HepG2 (cell line): ENCODE data around the gene ZFP90. TPM values are rescaled to one million over a fixed set of nuclear protein-coding genes. Genes with fewer than 3 reads are reported as not detected.

ENCODE experiments used
- ATAC-seq: fragments of 200-7000 bp; cut with Tn5 transposase; 3 replicates; pipeline ENCODE4 v1.9.1; 2020; ENCODE audit warnings: mild to moderate bottlenecking, moderate library complexity
- BruUV-seq: library from RNA; stranded (reverse); fragments of 400-500 nt; replicated peaks from 2 replicates; lab custom pipeline; 2021; lab: Mats Ljungman, UMichigan
- CTCF ChIA-PET: fragments of 300-600 bp; formaldehyde crosslinking; extraction: SDS; loops from one replicate; lab custom pipeline; 2021; ENCODE audit warnings: low total read pairs, inconsistent platforms, low intra/inter-chr PET ratio; lab: Yijun Ruan, JAX
- POLR2A ChIA-PET: fragments of 350-600 bp; sonication (Branson Sonifier 250); formaldehyde crosslinking; loops from one replicate; lab custom pipeline; 2020; ENCODE audit warnings: antibody characterized with exemption, inconsistent platforms; lab: Yijun Ruan, JAX
- DNase-seq: peaks from one replicate; pipeline ENCODE4 v3.0.0-alpha.2; 2015; ENCODE audit warnings: low spot score
- FAIRE-seq: peaks from 3 replicates; lab custom pipeline; 2011; peaks lifted over from hg19 to GRCh38; lab: Jason Lieb, UNC
- H2AFZ ChIP-seq: one replicate; pipeline ENCODE4 v1.6.1; 2011; ENCODE audit warnings: low read length, inconsistent platforms
- H3K27ac ChIP-seq: fragments of 300-600 bp; 3 replicates; pipeline ENCODE4 v1.8.0; 2011; ENCODE audit warnings: mixed run types, mild to moderate bottlenecking, mixed read lengths, low read length, inconsistent platforms; ENCODE audit not compliant: insufficient read depth; ENCODE audit errors: extremely low read length
- H3K27me3 ChIP-seq, 2 experiments: fragments of 200-600 bp in 1 of 2; 2 replicates in 1 of 2; 3 replicates in 1 of 2; pipeline versions ENCODE4 v1.6.0 to v1.8.0; 2011; ENCODE audit warnings: low read length in 2 of 2, mild to moderate bottlenecking in 2 of 2, moderate library complexity in 2 of 2, inconsistent platforms in 1 of 2; ENCODE audit not compliant: insufficient read depth in 2 of 2, control insufficient read depth in 1 of 2
- H3K36me3 ChIP-seq, 2 experiments: fragments of 200-600 bp in 1 of 2; replicated peaks in 1 of 2; 2 replicates in 1 of 2; 3 replicates in 1 of 2; pipeline versions ENCODE4 v1.5.1 to v1.8.0; 2011; ENCODE audit warnings: low read length in 2 of 2, inconsistent platforms in 1 of 2; ENCODE audit not compliant: insufficient read depth in 2 of 2, control insufficient read depth in 1 of 2
- H3K4me1 ChIP-seq: 2 replicates; pipeline ENCODE4 v1.5.1; 2012; ENCODE audit warnings: low read length, inconsistent platforms; ENCODE audit not compliant: insufficient read depth
- H3K4me2 ChIP-seq: 2 replicates; pipeline ENCODE4 v1.6.0; 2011; ENCODE audit warnings: low read depth, low read length, inconsistent platforms
- H3K4me3 ChIP-seq, 3 experiments: fragments of 200-600 bp in 1 of 3; sonication (generic), shearing (Covaris generic) in 1 of 3; replicated peaks in 1 of 3; 2 replicates each; pipeline ENCODE4 v1.5.1; 2011 to 2016; ENCODE audit warnings: low read length in 3 of 3, inconsistent platforms in 2 of 3, low read depth in 2 of 3, mild to moderate bottlenecking in 2 of 3, control low read depth in 1 of 3, mixed read lengths in 1 of 3; ENCODE audit not compliant: insufficient read depth in 1 of 3
- H3K79me2 ChIP-seq: one replicate; pipeline ENCODE4 v1.6.1; 2011; ENCODE audit warnings: low read length, inconsistent platforms; ENCODE audit not compliant: insufficient read depth
- H3K9ac ChIP-seq: 2 replicates; pipeline ENCODE4 v1.6.0; 2011; ENCODE audit warnings: mild to moderate bottlenecking, low read depth, low read length, inconsistent platforms; ENCODE audit not compliant: insufficient read depth
- H3K9me3 ChIP-seq: 2 replicates; pipeline ENCODE4 v1.5.1; 2012; ENCODE audit warnings: mild to moderate bottlenecking, low read length
- H4K20me1 ChIP-seq: 2 replicates; pipeline ENCODE4 v1.6.0; 2011; ENCODE audit warnings: inconsistent platforms, mild to moderate bottlenecking, low read length, moderate library complexity; ENCODE audit not compliant: insufficient read depth
- CHD4 ChIP-seq: fragments of 200-600 bp; sonication (generic); IDR thresholded peaks from 2 replicates; pipeline ENCODE4 v1.7.0; 2017; ENCODE audit warnings: mild to moderate bottlenecking, low read length, borderline replicate concordance
- PHF8 ChIP-seq: sonication (generic); formaldehyde crosslinking; IDR thresholded peaks from 2 replicates; pipeline ENCODE4 v1.5.0; 2020; ENCODE audit warnings: missing genetic modification reagents
- SETDB1 ChIP-seq: sonication (generic); formaldehyde crosslinking; IDR thresholded peaks from 2 replicates; pipeline ENCODE4 v1.5.1; 2020; ENCODE audit warnings: missing genetic modification reagents, mild to moderate bottlenecking, borderline replicate concordance
- ZNF263 ChIP-seq: sonication (generic); formaldehyde crosslinking; IDR thresholded peaks from 2 replicates; pipeline ENCODE4 v1.4.0; 2020; ENCODE audit warnings: missing genetic modification reagents
- ZNF274 ChIP-seq: sonication (generic); formaldehyde crosslinking; IDR thresholded peaks from 2 replicates; pipeline ENCODE4 v1.5.1; 2020; ENCODE audit warnings: mild to moderate bottlenecking, missing genetic modification reagents
- ZNF75D ChIP-seq: sonication (generic); formaldehyde crosslinking; IDR thresholded peaks from 2 replicates; pipeline ENCODE4 v1.8.1; 2023; ENCODE audit warnings: missing genetic modification reagents, mild to moderate bottlenecking, borderline replicate concordance
- WGBS: methylation state at CpG from one replicate; pipeline ENCODE4 v1.1.6; 2017; ENCODE audit warnings: low lambda C conversion rate; 5-methylcytosine and 5-hydroxymethylcytosine counted together
- in situ Hi-C: cut with HindIII; loops from 2 replicates; pipeline ENCODE4 v1.10.0; 2017; ENCODE audit warnings: low pct_unique_long_range_greater_than_20kb; ENCODE audit not compliant: extremely low pct_ligation_motif_present
- intact Hi-C: fragments of 100-400 bp; cut with micrococcal nuclease; formaldehyde crosslinking; loops from one replicate; pipeline ENCODE4 v1.10.0; 2022; ENCODE audit not compliant: unreplicated experiment
- polyA plus RNA-seq, 8 experiments: library from polyadenylated mRNA; depleted of rRNA in 3 of 8; stranded (reverse) in 7 of 8; unstranded in 1 of 8; fragments of >200 nt; fragmentation: Illumina TruSeq in 4 of 8; extraction: Trizol in 4 of 8; gene quantifications; 2 replicates each; pipeline versions ENCODE4 v1.2.1 to v1.2.3, GENCODE V29; 2011 to 2016; ENCODE audit warnings: low read depth in 4 of 8, missing spikeins in 1 of 8, mixed read lengths in 1 of 8; ENCODE audit not compliant: insufficient read depth in 1 of 8
- total RNA-seq, 5 experiments: library from RNA; depleted of rRNA; stranded (reverse); fragments of >200 nt; fragmentation: Illumina TruSeq; extraction: Trizol; gene quantifications; 2 replicates each; pipeline ENCODE4 v1.2.3, GENCODE V29; 2016; ENCODE audit warnings: low read depth in 1 of 5
- TF ChIP-seq, protein P1 (sequence below): sonication (generic); formaldehyde crosslinking; IDR thresholded peaks from 2 replicates; pipeline ENCODE4 v1.5.1; 2020; ENCODE audit warnings: mild to moderate bottlenecking, missing genetic modification reagents
- TF ChIP-seq, protein P2 (sequence below): sonication (generic); formaldehyde crosslinking; IDR thresholded peaks from 2 replicates; pipeline ENCODE4 v1.9.0; 2022; ENCODE audit warnings: missing genetic modification reagents, mild to moderate bottlenecking, borderline replicate concordance
- TF ChIP-seq, protein P3 (sequence below): sonication (generic); formaldehyde crosslinking; IDR thresholded peaks from 2 replicates; pipeline ENCODE4 v1.9.0; 2021; ENCODE audit warnings: missing genetic modification reagents, borderline replicate concordance
- TF ChIP-seq, protein P4 (sequence below): sonication (generic); formaldehyde crosslinking; IDR thresholded peaks from 2 replicates; pipeline ENCODE4 v1.4.0; 2020; ENCODE audit warnings: mild to moderate bottlenecking, missing genetic modification reagents
- TF ChIP-seq, protein P5 (sequence below): IDR thresholded peaks from 2 replicates; pipeline ENCODE4 v1.6.1; 2016; ENCODE audit warnings: missing genetic modification reagents, missing compliant biosample characterization

Gene ZFP90
- total and polyA plus RNA-seq, 2 of the 13 experiments (the other 11 are each of a cell fraction or from before 2014, with no cell fraction given): 17.6 to 18.9 TPM

DNA sequence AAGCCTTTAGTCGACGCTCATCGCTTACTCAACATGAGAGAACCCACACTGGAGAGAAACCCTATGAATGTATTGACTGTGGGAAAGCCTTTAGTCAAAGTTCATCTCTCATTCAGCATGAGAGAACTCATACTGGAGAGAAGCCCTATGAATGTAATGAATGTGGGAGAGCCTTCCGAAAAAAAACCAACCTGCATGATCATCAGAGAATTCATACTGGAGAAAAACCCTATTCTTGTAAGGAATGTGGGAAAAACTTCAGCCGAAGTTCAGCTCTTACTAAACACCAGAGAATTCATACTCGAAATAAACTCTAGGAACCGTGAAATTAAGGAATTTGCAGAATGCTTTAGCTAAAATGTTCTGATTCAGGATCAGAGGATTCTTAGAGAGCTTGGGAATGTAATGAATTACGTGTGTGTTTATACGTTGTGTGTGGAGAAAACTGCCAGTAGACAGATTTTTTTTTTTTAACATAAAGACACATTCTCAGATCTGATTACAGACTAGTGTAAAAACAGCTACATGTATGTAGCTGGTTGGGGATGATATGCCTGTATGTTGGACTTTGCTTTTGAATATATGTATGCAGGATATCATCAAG, 25.4 kb downstream of the ZFP90 start:
- no peaks in the 10 kb centered on the region for H3K4me1 ChIP-seq
- H3K4me3 ChIP-seq: no peak overlapping the region
- H2AFZ ChIP-seq: no peak overlapping the region
- ChIA-PET POLR2A (no interaction called here), CTCF (no interaction called here)
- H3K79me2 ChIP-seq: no peaks in the 10 kb centered on the region
- H3K4me2 ChIP-seq: no peak overlapping the region
- no peak for FAIRE-seq
- TF ChIP-seq, protein P1, sequence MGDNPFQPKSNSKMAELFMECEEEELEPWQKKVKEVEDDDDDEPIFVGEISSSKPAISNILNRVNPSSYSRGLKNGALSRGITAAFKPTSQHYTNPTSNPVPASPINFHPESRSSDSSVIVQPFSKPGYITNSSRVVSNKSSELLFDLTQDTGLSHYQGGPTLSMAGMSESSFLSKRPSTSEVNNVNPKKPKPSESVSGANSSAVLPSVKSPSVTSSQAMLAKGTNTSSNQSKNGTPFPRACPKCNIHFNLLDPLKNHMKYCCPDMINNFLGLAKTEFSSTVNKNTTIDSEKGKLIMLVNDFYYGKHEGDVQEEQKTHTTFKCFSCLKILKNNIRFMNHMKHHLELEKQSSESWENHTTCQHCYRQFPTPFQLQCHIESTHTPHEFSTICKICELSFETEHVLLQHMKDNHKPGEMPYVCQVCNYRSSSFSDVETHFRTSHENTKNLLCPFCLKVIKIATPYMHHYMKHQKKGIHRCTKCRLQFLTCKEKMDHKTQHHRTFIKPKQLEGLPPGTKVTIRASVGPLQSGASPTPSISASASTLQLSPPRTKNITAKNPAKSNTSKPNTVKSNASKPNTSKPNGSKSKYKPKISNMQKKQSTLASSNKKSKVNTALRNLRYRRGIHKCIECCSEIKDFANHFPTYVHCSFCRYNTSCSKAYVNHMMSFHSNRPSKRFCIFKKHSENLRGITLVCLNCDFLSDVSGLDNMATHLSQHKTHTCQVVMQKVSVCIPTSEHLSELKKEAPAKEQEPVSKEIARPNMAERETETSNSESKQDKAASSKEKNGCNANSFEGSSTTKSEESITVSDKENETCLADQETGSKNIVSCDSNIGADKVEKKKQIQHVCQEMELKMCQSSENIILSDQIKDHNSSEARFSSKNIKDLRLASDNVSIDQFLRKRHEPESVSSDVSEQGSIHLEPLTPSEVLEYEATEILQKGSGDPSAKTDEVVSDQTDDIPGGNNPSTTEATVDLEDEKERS (CRISPR knock-in tag): peak; percentile 69; the same call in 1 of the 2 replicates
- TF ChIP-seq, protein P2, sequence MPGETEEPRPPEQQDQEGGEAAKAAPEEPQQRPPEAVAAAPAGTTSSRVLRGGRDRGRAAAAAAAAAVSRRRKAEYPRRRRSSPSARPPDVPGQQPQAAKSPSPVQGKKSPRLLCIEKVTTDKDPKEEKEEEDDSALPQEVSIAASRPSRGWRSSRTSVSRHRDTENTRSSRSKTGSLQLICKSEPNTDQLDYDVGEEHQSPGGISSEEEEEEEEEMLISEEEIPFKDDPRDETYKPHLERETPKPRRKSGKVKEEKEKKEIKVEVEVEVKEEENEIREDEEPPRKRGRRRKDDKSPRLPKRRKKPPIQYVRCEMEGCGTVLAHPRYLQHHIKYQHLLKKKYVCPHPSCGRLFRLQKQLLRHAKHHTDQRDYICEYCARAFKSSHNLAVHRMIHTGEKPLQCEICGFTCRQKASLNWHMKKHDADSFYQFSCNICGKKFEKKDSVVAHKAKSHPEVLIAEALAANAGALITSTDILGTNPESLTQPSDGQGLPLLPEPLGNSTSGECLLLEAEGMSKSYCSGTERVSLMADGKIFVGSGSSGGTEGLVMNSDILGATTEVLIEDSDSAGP: no peak
- TF ChIP-seq, protein P3, sequence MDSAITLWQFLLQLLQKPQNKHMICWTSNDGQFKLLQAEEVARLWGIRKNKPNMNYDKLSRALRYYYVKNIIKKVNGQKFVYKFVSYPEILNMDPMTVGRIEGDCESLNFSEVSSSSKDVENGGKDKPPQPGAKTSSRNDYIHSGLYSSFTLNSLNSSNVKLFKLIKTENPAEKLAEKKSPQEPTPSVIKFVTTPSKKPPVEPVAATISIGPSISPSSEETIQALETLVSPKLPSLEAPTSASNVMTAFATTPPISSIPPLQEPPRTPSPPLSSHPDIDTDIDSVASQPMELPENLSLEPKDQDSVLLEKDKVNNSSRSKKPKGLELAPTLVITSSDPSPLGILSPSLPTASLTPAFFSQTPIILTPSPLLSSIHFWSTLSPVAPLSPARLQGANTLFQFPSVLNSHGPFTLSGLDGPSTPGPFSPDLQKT (CRISPR knock-in tag): no peak
- no peak for TF ChIP-seq CHD4
- 0 out of 2 replicates have a peak, but pooled peaks have one; percentile 45 for TF ChIP-seq ZNF75D
- TF ChIP-seq, protein P4, sequence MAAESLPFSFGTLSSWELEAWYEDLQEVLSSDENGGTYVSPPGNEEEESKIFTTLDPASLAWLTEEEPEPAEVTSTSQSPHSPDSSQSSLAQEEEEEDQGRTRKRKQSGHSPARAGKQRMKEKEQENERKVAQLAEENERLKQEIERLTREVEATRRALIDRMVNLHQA (CRISPR knock-in tag): no peak
- TF ChIP-seq SETDB1 (CRISPR knock-in tag): 0 out of 2 replicates have a peak, but pooled peaks have one; percentile 40
- no peak for TF ChIP-seq PHF8
- peak; percentile 96; the same call in 1 of the 2 replicates for TF ChIP-seq ZNF274
- TF ChIP-seq, protein P5, sequence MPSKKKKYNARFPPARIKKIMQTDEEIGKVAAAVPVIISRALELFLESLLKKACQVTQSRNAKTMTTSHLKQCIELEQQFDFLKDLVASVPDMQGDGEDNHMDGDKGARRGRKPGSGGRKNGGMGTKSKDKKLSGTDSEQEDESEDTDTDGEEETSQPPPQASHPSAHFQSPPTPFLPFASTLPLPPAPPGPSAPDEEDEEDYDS (CRISPR knock-in tag): no peak
- no peak for TF ChIP-seq ZNF263 (CRISPR knock-in tag)
- no peak for DNase-seq
- H3K27me3 ChIP-seq: no peaks in the 10 kb centered on the region
- H3K27ac ChIP-seq: no peak overlapping the region
- no peak for ATAC-seq
- H4K20me1 ChIP-seq: no peaks in the 10 kb centered on the region
- in situ Hi-C loops: no loop called here
- no TSS peak for BruUV-seq
- peaks cover 100% of the 10 kb centered on the region for H3K9me3 ChIP-seq
- intact Hi-C loops: no loop called here
- no peak overlapping the region for H3K9ac ChIP-seq
- peaks cover 10 to 38% of the 10 kb centered on the region in 2 experiments for H3K36me3 ChIP-seq
- 84% methylated on average over 9 of the region's 9 CpGs for WGBS
